GM19438 (cell line): Measurements from ENCODE around the gene DCANP1.

Source experiments
- ATAC-seq: cut with Tn5 transposase; IDR thresholded peaks from one replicate; pipeline ENCODE4 v1.9.1; 2021; ENCODE audit warnings: low read depth; ENCODE audit not compliant: unreplicated experiment

The DCANP1 gene

GRCh38 chr5:135481387-135481786 is 34.2 kb upstream of the DCANP1 start:
- ATAC-seq: no peak

- no peak for ATAC-seq
These were observed 33.4 kb upstream of the DCANP1 start for GRCh38 chr5:135480511-135480910.

DNA sequence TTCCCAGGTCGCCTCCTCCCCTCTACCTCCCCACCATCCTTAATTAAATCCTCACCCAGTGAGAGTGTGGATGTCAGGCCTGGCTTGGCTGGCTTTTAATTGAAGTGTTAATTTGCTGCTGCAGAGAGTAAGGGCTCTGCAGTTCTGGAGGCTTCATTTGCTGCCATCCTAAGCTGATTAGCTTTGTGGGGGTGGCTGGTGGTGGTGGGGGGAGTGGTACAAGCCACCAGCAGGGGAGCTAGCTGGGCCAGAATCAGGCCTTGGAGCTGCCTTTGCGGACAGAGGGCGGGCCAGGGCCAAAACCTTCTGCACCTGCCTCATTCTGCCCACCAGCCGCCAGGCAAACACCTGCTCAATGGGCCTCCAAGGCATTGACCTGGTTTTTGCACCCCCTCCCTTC is 31.8 kb upstream of the DCANP1 start:
- no peak for ATAC-seq

DNA sequence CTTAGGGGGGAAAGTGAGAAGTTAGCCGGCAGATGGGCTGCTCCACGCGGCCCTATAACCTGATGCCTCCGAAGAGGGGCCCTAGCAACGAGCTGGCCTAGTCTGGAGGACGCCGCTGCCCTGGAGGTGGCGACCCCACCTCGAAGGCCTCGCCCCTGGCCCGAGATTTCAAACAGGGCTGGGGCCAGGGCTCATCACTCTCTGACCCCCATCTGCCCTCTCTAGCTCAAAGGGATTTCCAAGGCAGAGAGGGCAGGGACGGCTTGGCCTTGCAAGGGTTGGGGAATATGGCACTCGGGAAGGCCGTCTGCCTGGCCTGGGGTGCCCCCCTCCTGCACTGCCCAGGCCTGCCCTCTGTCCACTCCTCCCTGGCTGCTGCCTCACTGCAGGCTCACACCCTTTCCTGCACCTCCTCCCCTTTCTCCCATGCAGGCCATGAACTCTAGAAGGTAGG is 30.5 kb upstream of the DCANP1 start:
- ATAC-seq: no peak

DNA sequence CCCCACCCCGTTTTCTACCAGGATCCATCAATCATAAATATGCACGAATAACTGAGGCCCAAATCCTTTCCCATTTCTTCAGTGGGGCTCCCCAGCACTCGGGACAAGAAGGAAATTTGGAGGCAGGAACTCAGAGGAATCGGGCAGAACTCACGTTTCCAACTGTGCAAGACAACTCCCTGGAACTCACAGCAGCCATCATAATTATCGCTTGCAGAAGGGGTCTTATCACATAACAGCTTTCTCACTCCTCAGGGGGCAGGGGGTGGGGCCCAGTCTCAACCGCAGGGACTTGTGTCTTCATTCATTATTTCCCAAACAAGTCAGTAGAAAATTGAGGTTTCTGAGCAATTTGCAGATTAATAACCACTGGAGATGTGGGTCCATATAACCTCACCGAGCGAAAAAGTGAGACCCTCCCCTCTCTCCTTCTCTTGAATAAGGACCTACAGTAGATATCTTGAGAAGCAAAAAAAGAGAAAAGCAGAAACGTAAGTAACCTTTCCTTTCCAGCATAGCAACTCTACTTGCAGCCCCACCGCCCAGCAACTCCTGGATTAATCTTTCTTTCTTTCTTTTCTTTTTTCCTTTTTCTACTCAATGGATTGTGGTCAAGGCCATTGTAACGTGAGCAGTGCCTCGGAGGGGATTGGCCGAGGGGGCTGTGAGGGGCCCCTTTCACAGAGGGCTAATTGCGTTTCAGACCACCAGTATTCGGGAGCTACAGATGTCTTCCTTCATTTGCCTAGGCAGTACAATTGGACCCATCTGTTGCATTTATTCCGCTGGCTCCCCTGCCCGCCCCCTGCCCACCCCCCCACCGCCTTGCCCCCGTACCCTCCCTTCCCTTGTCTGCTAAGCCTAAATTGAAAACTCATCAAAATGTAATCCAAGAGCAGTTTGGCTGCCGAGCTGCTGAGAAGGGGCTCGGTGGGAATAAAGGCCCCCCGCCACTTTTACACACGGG is 29.8 kb upstream of the DCANP1 start:
- ATAC-seq: no peak

- ATAC-seq: no peak
These were observed 27.0 kb upstream of the DCANP1 start for GRCh38 chr5:135473956-135474670.

DNA sequence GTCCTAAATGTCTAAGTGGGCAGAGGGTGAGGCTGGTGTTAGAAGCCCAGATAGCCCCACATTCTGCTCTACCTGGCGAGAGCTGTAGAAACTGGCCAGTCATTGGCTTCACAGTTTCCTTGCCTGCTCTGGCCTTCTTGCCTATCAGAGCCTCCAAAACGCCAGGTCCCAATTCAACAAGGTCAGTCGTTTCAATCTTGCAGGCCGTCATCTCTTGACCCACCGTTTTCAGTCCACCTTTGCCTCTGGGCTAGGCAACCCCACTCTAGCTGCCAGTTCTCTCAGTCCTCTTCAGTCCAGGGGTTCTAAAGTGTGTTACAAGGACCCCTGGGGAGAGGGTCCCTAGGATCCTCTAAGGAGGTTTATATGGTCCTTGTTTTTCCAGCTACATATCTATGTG is 25.0 kb upstream of the DCANP1 start:
- no peak for ATAC-seq

- ATAC-seq: no peak
These were observed 24.6 kb upstream of the DCANP1 start for GRCh38 chr5:135471726-135472125.

DNA sequence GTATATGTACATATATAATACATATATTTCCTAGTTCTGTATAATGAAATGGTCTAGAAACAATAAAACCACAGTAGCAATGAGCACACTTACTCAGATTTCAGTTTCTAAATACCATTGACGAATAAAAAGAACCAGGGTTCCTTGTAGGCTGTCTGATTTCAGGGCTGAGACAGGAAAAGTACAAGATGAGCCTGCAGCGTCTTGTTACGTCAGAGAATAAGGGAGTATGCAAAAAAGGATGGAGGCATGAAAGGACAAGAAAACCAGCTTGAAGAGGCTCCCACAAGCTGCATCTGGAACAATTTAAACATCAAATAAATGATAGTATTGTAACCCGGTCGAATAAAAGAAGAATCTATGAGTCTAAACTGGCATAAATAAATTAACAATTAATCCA is 22.8 kb upstream of the DCANP1 start:
- no peak for ATAC-seq

- ATAC-seq: no peak
These were observed 21.4 kb upstream of the DCANP1 start for GRCh38 chr5:135468541-135468940.

- ATAC-seq: no peak
These were observed 20.8 kb upstream of the DCANP1 start for GRCh38 chr5:135467871-135468485.

DNA sequence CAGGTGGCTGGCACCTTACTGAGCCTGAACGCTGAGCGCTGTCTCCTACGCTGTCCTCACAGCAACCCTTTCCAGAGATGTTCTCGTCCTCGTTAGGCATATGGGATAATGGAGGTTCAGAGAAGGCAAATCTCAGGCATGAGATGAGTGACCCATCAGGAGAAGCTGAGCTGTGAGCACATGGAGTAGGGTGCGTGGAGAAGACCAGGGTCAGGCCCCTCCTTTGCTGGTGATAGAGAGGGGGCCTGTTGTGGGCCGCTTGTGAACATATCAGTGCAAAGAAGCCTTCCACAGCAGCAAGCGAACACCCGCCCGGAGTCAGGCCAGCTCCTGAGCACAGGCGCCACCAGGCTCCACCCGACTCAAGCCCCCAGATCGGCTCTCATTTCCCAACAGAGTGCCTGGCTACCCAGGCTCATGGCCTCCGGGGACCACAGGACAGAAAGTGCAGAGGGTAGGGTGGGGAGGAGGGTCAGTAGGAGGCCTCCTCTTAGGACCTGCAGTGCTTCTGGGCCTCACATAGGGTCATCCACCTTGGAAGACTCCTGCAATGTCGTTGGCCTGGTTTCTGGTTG is 20.0 kb upstream of the DCANP1 start:
- no peak for ATAC-seq

- ATAC-seq: no peak
These were observed 19.3 kb upstream of the DCANP1 start for GRCh38 chr5:135466178-135467050.

DNA sequence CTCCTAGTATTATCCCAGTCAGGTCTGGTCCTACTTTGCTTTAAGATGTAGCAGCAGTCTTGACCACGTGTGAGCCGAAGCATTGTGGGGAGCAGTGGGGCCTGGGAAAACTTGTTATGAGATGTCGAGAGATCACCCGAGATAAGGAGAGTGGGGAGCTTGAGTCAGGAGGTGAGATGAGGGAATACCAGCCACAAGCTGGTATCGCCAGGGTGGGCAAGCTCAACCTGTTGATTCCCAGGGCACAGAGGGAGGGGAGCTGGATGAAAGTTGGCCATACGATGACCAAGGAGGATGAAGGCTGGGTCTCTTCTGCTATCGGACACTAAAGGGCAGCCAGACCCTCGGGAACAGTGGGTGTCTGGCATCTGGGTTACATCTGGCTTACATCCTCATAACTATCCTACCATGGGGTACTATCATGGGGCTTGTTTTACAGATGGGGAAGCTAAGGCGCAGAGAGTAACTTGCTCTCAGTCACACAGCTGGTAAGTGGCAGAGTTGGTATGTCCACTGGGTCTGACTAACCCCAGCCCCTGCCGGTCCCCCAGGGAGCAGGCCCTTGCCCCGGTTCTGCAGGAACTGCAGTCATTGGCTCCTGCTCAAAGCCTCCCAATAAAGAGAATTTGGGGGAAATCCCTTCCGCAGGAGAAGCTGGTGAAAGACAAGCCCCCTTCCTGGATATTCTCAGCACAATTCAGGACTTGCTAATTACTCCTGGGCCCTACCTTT is 18.4 kb upstream of the DCANP1 start:
- no peak for ATAC-seq

DNA sequence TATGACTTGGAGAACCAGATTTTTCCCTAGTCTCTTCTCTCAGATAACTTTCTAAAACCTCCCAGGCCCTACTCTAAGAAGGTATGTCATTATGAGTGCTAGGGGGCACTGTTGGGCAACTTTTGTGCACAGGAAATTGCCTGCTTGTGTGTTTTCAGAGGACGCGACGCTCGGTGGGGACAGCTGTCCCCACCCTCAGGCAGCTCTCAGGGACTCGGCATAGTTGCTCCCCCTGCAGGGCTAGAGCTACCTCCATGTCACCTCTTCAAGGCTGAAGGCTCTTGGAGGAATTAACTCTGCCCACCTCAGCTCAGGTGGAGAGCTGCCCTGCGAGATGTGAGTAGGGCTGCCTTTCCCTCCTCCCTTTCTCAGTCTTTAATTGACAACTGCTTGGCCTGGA is 15.2 kb upstream of the DCANP1 start:
- peak; percentile 72 for ATAC-seq

DNA sequence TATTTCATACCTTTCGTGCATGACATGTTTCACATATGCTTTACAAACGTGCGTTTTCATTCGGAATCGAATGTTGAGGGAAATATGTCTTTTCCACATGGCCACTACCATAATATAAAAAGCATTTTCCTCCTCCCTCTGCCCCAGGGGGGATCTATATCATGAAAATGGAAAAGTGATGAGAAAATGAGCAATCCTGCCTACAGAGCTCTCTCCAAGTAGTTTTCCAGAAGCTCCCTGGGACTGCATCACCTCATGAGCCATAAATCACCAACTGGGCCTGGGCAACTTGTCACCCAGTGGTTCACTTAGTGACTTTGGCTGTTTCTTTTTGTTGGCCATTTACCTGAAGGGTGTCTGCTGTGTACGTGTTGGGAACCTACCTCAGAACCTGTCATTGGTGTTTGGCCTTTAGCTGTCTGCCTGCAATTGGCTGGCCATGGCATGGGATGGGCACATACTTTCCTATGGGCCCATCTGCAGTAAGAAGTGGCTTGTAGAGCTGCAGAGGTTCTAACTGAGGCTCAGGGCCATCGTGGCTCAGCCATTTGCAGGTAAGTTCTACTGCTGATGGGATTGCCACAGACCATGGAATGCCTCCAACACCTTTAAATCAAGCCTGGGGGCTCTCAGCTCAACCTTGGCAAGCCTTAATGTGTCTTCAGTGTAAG is 14.5 kb upstream of the DCANP1 start:
- ATAC-seq: no peak

DNA sequence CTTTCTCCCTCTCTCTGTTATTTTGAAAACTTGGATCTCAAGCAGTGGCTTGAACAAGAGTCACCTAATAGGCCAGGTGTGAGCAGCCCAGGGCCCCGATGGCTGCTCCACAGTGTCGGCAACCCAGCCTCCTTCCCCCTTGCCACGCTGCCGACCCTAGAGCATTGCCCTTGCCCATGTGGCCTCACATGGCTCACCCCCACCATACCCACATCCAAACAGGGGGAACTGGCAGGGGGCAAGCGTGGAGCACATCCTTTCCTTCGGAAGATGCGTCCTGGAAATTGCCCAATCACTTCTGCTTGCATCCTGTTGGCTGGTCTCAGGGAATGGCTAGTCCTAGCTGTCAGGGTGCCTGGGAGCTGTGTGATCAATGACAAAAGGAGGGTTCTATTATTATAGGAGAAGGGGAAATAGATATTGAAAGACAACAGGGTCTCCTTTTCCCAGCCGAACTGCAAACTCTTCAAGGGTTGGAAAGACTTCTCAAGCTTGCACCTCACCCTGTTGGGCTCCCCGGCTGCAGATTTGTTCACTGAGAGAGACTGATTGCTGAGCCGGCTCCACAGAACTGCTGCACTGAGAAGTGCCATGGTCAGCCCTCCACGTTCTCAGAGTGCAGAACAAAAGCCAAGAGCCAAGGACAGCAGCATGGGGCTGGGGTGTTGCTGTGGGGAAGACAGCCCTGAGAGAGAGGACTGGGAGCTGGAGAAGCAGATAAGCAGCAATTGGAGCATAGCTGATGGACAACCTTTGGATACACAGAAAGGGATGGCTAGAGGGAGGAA is 13.3 kb upstream of the DCANP1 start:
- no peak for ATAC-seq

DNA sequence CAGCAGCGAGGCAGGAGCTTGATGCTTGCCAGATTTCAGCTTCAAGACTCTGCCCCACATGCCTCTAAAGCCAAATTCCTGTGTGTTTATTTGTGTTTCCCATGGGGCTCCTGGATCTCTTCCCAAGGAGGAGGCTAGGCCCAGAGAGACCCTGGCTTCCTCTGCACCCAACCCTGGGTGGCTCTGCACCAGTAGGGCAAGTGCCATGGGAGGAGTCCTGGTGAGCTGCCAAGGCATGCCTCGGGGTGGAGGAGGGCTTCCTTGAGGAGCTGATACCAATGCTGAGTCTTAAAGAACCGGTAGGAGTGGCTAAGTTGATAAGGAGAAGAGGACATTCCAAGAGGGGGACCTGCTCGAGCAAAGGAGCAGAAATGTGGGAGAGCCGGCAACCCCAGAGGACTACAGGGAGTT is 11.8 kb upstream of the DCANP1 start:
- ATAC-seq: no peak
